Osteocyte (in vitro differentiated cells): ENCODE measurements around the gene VDAC2. TPM values are rescaled to one million over a fixed set of nuclear protein-coding genes. Genes with fewer than 3 reads are reported as not detected.

Experiments used
- DNase-seq: peaks from one replicate; pipeline ENCODE4 v3.0.0; 2021; ENCODE audit warnings: mixed read lengths; ENCODE audit not compliant: unreplicated experiment; ENCODE audit errors: extremely low spot score
- H3K27ac Mint-ChIP-seq: one replicate; pipeline ENCODE4 v1.8.0; 2021; ENCODE audit warnings: mild to moderate bottlenecking, mixed read lengths; ENCODE audit not compliant: unreplicated experiment
- H3K27me3 Mint-ChIP-seq: one replicate; pipeline ENCODE4 v1.8.0; 2021; ENCODE audit warnings: mixed read lengths; ENCODE audit not compliant: unreplicated experiment
- H3K36me3 Mint-ChIP-seq: one replicate; pipeline ENCODE4 v1.8.0; 2021; ENCODE audit warnings: mixed read lengths; ENCODE audit not compliant: unreplicated experiment
- H3K4me1 Mint-ChIP-seq: one replicate; pipeline ENCODE4 v1.8.0; 2021; ENCODE audit warnings: mixed read lengths; ENCODE audit not compliant: unreplicated experiment
- H3K4me3 Mint-ChIP-seq: one replicate; pipeline ENCODE4 v1.8.0; 2021; ENCODE audit warnings: mild to moderate bottlenecking, moderate library complexity, mixed read lengths; ENCODE audit not compliant: unreplicated experiment
- H3K9me3 Mint-ChIP-seq: one replicate; pipeline ENCODE4 v1.8.0; 2021; ENCODE audit warnings: mixed read lengths; ENCODE audit not compliant: unreplicated experiment
- long read RNA-seq: library from polyadenylated mRNA; unstranded; transcript quantifications from one replicate; pipeline ENCODE4 v2.0.0, GENCODE V29; 2021
- total RNA-seq: library from RNA; stranded (reverse); gene quantifications from 2 replicates; pipeline ENCODE4 v1.2.1, GENCODE V29; 2021
- TF ChIP-seq, protein P1 (sequence below): fragments of 200-600 bp; sonication (generic); IDR thresholded peaks from 2 replicates; pipeline ENCODE4 v1.5.0; 2021; ENCODE audit warnings: antibody characterized with exemption, mild to moderate bottlenecking, moderate library complexity

The VDAC2 gene, protein sequence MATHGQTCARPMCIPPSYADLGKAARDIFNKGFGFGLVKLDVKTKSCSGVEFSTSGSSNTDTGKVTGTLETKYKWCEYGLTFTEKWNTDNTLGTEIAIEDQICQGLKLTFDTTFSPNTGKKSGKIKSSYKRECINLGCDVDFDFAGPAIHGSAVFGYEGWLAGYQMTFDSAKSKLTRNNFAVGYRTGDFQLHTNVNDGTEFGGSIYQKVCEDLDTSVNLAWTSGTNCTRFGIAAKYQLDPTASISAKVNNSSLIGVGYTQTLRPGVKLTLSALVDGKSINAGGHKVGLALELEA
- total RNA-seq: 130 TPM in 2 replicates
- long read RNA-seq, transcript VDAC2-203 (10 exons, 1,557 nt): major isoform, 1,292 of 1,359 reads
- long read RNA-seq, partial matches to known transcripts: 24 of 1,359 reads
- long read RNA-seq, other reads (novel, unspliced or antisense): 37 of 1,359 reads

DNA sequence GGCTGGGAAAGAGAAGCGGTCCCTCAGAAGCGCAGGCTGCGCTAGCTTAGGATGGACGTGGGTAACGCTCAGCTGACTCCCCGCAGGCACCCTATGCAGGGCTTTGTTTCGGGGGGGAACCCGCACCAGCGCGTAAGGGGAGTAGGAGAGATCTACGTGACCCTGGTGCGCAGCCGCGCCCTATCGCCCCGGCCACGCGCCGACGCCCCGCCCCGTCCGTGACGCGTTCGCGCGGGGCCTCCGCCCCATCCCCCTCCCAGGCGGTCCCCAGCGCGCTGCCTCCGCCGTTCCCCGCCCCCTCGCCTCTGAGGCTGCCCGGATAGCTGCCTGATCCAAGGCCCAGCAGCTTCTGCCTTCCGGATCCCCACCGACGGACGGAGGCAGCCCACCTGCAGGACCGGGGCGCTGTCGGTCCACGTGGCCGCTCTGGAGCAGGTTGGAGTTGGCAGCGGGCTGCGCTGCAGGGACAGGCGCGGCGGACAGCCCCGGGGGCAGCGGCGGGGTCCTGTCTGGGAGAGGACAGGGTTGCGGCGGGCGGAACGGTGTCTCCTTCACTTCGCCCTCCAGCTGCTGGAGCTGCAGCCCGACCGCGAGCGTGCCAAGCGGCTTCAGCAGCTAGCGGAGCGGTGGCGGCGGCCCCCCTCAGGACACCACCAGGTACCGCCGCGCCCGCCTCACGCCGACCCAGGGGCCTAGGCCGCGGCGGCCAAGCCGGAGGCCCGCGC, at the start of gene VDAC2:
TSS of gene VDAC2 (plus strand) at position 515 of the 725 bp plus-strand sequence. CDS start 363 bp downstream, outside the sequence.
- Mint-ChIP-seq H3K27ac (peak within 1 kb of the TSS; percentile 100), H3K4me1 (peaks cover 25% of the 10 kb centered on the region), H3K4me3 (peak within 1 kb of the TSS; percentile 99), H3K9me3 (no peaks in the 10 kb centered on the region), H3K36me3 (peaks cover 10% of the 10 kb centered on the region), H3K27me3 (no peaks in the 10 kb centered on the region)
- DNase-seq: peak; percentile 96
- TF ChIP-seq, protein P1, sequence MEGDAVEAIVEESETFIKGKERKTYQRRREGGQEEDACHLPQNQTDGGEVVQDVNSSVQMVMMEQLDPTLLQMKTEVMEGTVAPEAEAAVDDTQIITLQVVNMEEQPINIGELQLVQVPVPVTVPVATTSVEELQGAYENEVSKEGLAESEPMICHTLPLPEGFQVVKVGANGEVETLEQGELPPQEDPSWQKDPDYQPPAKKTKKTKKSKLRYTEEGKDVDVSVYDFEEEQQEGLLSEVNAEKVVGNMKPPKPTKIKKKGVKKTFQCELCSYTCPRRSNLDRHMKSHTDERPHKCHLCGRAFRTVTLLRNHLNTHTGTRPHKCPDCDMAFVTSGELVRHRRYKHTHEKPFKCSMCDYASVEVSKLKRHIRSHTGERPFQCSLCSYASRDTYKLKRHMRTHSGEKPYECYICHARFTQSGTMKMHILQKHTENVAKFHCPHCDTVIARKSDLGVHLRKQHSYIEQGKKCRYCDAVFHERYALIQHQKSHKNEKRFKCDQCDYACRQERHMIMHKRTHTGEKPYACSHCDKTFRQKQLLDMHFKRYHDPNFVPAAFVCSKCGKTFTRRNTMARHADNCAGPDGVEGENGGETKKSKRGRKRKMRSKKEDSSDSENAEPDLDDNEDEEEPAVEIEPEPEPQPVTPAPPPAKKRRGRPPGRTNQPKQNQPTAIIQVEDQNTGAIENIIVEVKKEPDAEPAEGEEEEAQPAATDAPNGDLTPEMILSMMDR: peak; percentile 7

DNA sequence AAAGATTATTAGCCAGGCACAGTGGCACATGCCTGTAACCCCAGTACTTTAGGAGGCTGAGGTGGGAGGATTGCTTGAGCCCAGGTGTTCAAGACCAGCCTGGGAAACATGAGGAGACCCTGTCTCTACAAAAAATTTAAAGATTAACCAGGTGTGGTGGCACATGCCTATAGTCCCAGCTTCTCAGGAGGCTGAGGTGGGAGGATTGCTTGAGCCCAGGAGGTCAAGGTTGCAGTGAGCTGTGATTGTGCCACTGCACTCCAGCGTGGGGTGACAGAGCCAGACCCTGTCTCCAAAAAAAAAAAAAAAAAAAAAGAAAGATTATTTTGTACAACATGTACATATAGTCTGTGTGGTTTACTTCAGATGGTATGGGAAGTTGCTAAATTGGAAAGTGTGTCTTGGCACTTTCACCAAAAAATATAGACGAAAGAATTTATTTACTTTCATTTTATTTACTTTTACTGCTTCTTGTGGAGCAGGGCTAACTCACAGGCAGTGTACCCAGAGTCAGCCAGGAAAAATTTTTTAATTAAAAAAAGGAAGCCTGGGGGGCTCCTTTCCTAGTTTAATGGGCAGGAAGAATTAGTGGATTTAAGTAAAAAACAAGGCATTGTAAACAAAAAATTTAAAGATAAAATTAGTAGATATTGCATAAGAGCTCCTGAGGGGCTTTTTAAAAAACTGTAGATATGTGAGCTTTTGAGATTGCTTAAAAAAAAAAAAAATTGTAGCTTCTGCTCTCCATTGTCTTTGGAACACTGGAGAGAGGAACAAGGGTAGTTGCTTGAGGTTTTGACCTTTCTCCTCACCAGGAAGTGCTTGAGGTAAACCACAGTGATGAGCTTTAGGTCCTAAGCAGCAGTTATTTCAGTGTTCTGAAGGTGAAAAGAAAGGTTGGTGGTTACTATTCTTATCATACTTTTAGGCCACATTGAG, 44.6 kb upstream of the VDAC2 start:
- TF ChIP-seq, protein P1: no peak
- Mint-ChIP-seq H3K4me3 (no peak overlapping the region), H3K9me3 (no peaks in the 10 kb centered on the region), H3K4me1 (peaks cover 15% of the 10 kb centered on the region), H3K36me3 (peaks cover 25% of the 10 kb centered on the region), H3K27ac (peak overlapping the region; percentile 20), H3K27me3 (no peaks in the 10 kb centered on the region)
- DNase-seq: no peak

DNA sequence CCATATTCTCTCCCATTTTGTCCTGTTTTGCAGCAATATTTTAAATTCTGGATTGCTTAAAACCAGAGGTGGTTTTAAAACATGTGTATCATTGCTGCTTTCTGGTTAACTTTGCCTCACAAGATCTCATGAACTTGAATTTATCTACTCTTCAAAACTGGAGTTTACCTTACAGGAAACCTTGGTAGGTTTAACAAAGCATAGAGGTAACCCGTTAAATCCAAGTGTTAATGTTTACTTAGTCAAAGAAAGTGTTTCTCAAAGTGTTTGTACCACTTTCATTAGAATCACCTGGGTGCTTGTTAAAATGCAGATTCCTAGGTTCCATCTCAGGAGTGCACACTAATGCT, 44.0 kb upstream of the VDAC2 start:
- no peaks in the 10 kb centered on the region for H3K27me3 Mint-ChIP-seq
- H3K36me3 Mint-ChIP-seq: peaks cover 22% of the 10 kb centered on the region
- no peak overlapping the region for H3K4me3 Mint-ChIP-seq
- DNase-seq: no peak
- TF ChIP-seq, protein P1: no peak
- no peaks in the 10 kb centered on the region for H3K9me3 Mint-ChIP-seq
- peak overlapping the region; percentile 20 for H3K27ac Mint-ChIP-seq
- peaks cover 11% of the 10 kb centered on the region for H3K4me1 Mint-ChIP-seq

DNA sequence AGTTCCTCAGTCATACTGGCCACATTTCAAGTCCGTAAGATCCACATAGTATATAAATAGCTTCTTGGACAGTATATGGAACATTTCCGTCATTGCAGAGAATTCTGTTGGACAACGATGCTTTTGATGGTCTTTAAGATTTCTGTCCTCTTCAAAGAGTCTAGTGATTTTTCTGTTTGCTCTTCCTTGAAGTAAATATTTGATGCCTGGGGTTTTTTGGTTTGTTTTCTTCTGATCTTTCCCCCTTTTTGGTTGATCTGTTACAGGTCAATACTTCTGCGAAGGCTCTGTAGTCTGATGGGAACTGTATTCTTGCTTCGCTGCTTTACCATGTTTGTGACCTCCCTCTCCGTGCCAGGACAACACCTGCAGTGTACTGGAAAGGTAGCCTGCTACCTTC, 42.3 kb upstream of the VDAC2 start:
- Mint-ChIP-seq H3K36me3 (peaks cover 23% of the 10 kb centered on the region), H3K27me3 (no peaks in the 10 kb centered on the region), H3K27ac (no peak overlapping the region), H3K9me3 (no peaks in the 10 kb centered on the region), H3K4me1 (peaks cover 10% of the 10 kb centered on the region), H3K4me3 (no peak overlapping the region)
- no peak for DNase-seq
- TF ChIP-seq, protein P1: no peak
